NCI-H2029 (cell line): ENCODE results near the gene MBTD1.

Source experiments
- DNase-seq: peaks from one replicate; lab custom pipeline; 2025; lab: John Stamatoyannopoulos, UW

MBTD1 gene

GRCh38 chr17:51147650-51148049 is 112.2 kb downstream of the MBTD1 start:
- DNase-seq = no peak

DNA sequence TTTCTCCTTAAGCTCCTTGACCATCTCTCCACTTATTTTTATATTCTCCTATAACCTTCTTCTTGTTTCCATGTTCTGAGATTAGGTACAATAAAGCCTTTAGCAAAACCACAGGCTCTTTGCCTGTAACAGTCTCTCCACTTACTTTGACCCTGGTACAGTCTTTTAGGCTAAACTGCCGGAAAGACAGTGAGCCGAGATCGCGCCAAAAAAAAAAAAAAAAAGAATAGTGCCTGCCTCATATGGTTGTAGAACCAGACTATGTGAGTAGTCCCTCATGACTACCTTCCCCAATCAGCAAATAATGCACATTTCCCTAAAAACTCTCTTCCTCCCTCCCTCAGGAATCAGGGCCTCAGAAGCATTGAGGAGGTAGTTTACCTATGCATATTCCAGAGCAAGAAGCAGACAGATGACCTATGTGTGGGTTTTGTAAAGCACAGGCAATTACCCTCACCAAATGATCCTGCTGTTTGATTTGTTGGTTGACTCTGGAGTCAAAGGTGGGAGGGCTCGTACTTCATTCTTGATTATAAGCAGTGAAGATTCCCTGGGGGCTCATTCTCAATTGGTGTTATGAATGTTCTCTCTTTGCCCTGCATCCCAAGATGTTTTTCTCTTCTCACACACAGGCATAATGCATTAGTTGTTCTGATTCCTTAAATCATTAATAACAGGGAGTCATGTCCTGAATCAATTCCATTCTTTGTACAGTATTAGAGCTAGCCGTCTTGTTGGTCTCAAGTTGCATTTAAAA is 115.4 kb downstream of the MBTD1 start:
- no peak for DNase-seq

- DNase-seq = no peak
Observed at GRCh38 chr17:51142597-51142996, 117.3 kb downstream of the MBTD1 start.

GRCh38 chr17:51135956-51136355 is 123.9 kb downstream of the MBTD1 start:
- DNase-seq = no peak

DNA sequence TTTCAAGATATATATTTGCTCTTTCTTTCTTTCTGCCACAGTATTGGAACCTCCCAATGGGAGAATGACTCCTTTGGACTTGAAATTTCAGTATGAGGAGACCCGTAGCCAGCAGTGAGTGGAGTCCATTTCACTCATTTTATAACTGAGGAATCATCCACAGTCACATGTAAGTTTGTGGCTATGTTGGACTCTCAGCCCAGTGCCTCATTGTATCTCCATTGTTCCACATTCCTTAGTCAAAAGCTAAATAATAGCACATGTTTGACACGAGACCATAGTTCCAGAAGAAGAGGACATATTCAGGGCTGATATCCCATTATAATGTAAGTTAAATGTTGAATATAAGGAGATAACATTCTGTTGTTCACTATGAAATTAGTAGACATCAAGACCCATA is 126.5 kb downstream of the MBTD1 start:
- no peak for DNase-seq

GRCh38 chr17:51132964-51133319 is 126.9 kb downstream of the MBTD1 start:
- DNase-seq = no peak

DNA sequence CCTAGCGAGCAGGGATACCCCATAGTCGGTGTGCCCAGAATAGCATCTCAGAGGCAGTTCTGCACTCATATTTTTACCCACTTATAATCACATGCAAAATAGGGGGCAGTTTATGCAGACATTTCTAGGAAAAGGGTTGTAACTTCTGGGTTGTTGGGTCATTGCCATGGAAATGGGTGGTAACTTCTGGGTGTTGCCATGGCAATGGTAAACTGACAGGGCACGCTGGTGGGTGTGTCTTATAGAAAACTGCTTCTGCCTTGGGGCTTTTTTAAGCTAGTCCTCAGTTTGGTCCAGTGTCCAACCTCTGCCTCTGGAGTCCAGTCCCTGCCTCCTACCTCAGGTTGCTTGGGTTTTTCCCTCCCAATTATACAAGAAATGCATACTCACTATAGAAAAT is 131.8 kb downstream of the MBTD1 start:
- DNase-seq = no peak
